ENCODE measurements around the gene CEP97.
"Not testable (repeated sequence)": the region's sequence is repeated elsewhere in the genome, so short reads cannot be mapped to it uniquely, and the experiment has no call there.

Gene CEP97, protein sequence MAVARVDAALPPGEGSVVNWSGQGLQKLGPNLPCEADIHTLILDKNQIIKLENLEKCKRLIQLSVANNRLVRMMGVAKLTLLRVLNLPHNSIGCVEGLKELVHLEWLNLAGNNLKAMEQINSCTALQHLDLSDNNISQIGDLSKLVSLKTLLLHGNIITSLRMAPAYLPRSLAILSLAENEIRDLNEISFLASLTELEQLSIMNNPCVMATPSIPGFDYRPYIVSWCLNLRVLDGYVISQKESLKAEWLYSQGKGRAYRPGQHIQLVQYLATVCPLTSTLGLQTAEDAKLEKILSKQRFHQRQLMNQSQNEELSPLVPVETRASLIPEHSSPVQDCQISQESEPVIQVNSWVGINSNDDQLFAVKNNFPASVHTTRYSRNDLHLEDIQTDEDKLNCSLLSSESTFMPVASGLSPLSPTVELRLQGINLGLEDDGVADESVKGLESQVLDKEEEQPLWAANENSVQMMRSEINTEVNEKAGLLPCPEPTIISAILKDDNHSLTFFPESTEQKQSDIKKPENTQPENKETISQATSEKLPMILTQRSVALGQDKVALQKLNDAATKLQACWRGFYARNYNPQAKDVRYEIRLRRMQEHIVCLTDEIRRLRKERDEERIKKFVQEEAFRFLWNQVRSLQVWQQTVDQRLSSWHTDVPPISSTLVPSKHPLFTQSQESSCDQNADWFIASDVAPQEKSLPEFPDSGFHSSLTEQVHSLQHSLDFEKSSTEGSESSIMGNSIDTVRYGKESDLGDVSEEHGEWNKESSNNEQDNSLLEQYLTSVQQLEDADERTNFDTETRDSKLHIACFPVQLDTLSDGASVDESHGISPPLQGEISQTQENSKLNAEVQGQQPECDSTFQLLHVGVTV

DNA sequence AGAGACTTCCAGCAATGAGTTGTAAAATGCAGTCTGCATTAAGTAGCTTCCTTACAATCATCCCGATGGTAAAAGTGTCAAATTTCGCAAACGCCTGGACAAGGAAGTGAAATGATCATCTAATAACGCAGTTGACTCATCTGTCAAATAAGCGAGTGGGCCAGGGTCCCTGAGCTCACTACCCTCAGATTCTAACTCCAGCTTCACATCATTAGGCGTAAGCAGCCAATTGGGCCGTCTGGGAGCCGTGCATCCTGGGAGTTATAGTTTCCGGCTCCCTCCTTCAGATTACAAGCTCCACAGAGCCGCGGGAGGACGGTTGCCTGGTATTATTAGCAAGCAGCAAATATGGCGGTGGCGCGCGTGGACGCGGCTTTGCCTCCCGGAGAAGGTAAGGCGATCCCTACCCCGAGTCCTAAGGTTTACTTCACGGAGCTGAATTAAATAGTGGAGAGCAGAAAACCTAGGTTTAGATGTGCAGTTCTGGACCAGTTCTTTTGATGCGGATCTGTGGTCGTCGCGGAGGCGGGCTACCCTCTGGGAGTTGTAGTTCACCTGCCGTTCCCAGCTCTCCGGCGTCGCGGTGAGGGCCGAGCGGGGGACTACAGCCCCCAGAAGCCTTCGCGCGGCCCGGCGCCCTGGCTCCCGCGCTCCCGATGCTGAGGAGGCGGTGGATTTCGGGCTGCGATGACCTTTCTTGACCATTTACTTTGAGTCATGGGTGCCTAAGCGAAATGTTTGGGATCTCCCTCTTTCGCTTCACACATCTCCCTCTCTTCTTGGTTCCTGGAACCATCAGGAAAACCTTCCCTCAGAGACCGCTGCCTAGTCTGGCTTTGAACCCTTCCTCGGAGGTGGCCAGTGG lies at the start of gene CEP97:
Gene CEP97 (plus strand): TSS at position 286 of the 865 bp plus-strand sequence. CDS start 63 bp downstream, at position 349.
- peak; percentile 91 to 92 for DNase-seq

DNA sequence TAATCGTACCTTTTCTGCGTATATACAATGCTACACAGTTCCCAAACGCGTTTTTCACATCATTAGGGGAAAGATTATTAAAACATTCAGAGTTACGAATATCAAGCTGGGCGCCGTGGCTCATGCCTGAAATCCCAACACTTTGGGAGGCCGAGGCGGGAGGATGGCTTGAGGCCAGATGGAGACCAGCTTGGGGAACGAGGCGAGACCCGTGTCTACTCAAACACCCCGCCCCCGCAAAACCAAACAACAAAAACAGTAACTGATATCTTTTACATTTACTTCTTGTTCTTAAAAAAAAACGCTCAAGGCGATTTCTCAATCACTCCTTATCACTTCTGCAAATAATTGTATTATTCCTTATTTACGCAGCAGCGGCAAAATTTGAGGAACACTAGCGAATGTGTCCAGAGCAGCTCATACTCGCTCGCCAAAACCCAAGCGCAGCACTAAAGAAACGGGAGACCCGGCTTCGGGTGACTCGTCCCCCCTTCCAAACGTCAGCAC lies 48.7 kb upstream of the CEP97 start:
- DNase-seq = no peak

DNA sequence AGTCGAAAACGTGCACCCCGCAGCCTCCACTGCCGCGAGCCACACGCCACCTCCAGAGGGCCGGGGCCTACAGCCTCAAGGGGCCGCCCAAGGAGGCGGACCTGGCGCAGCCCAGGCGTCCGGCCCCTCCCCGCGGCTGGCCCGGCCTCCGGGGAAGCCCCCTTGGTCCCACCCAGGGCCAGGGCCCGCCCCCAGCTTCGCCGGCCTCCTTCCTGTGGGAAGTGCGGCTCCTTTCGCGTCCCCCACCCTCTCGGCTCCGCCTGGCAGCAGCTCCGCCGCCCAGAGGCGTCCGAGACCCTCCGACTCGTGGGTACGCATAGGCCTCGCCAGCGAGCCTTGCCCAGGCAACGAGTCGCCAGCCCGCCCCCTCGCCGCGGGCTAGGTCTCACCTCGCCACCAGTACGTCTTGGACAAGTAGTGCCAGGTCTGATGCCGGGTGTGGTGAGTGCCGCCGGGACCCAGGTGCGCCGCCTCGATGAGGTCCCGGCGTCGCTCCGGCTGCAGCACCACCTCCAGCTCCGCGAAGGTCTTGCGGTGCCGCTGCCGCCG lies 48.1 kb upstream of the CEP97 start:
- peak; percentile 96 to 97 for DNase-seq

DNA sequence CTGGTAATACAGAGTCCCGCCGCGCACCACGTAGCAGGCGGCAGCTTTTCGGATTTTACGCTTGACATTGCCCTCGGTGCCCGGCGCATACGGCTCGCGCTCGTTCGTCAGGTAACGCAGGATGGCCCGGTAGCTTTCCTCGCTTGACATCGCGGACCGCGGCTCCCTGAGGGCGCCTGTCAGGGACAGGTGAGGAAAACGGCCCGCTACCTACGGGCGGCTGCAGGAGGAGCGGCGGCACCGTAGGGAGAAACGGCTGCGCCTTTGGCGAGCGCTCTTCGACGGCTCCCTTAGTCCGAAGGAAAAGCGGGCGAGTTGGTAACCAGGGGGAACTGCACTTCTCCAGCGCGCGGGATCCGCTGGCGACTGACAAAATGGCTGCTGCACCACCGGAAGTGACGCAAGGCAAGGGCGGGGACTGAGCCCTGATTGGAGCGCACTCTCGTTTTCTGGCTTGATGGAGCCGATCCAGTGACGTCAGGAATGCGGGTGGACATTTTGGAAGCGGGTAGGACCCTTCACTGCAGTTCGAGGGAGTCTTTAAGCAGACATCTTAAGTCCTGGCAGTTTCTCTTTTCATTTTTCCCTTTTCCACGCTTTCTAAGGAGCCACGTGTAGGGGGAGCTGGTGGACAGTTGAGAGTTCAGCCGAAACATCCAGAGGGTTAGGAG lies 47.5 kb upstream of the CEP97 start, which contains the start of gene ZBTB11:
Gene ZBTB11 (minus strand): TSS at position 368 of the 671 bp plus-strand sequence. CDS start 218 bp downstream, at position 150.
- DNase-seq = peak; percentile 100

DNA sequence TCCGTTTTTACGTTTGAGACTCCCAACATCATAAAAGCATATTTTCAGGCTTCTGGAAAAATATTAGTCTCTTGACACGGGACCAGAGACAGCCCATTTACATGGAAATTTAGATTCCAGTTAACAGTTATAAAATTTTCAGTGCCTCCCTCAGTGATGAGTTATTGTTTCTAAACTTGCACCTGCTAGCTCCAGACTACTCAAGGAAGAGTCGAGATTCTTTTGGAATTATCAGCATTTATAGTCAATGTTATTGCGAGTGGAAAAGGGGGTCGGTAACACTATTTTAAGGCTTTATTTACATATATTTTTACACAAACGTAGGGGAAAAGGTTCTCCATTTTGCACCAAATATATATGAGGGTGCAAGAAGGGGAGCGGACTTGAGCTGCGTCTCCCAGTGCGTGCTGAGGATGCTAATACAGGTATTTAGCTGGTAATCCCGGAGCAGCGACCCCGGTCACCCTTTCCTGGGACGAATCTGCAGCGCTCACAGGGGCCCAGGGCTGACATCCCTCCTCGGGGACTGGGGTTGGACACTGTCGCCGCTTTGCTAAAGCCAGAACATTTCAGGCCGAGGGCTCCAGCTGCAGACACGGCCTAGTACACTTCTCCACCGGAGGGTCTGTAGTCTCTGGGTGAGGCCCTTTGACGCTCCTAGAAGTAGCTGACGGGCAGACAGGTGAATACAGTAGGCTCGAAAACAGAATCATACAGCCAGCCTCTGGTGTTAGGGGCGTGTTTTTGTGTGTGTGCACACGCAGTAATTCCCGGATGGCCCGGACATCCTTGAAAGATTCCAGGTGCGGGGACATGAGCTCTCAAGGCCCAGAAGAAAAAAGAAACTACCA lies 46.8 kb upstream of the CEP97 start:
- peak; percentile 43 to 44 for DNase-seq

DNA sequence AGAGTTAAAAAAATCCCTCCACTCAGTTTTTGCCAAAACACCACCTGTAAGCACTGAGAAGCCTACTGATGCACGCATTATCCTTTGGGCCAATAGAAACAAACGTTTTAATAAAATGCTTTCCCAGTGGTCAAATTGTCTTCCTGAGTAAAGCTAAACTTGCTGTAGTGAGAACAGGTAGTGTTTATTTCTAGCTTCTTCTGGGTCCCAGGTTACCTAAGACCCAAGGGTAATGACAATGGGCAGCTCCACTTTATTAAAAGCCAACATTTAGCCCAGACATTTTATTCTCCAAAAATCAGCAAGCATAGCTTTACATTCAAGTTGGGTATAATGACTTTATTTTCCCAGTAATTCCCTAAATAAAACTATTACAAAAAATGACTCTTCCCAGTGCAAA lies 45.6 kb upstream of the CEP97 start:
- not testable (repeated sequence) for DNase-seq

DNA sequence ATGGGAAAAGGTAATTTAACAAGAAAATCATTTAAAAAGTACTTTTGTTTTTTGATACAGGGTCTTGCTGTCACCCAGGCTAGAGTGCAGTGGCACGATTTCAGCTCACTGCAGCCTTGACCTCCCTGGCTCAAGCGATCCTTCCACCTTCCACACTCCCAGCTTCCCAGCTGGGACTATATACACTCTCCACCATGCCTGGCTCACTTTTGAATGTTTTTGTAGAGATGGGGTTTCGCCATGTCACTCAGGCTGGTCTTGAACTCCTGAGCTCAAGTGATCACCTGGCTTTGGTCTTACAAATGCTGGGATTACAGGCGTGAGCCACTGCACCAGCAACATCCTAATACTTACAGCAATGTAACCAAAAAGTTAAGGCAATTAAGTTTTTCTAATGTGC lies 43.9 kb upstream of the CEP97 start:
- DNase-seq = no peak

DNA sequence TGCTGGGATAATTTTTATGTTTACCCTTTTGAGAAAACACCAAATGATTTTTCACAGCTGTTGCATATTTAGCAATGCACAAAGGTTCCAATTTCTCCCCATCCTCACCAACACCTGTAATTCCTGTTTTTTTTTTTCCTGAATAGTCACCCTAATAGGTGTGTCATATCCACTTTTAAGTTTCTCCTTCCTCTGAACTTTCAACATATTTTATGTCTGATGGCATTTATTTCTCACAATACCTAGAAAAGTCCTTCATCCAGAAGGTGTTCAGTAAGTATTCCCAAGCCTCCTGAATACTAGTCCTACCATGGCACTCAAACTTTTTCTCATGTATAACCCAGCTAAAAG lies 39.4 kb upstream of the CEP97 start:
- DNase-seq = no peak

DNA sequence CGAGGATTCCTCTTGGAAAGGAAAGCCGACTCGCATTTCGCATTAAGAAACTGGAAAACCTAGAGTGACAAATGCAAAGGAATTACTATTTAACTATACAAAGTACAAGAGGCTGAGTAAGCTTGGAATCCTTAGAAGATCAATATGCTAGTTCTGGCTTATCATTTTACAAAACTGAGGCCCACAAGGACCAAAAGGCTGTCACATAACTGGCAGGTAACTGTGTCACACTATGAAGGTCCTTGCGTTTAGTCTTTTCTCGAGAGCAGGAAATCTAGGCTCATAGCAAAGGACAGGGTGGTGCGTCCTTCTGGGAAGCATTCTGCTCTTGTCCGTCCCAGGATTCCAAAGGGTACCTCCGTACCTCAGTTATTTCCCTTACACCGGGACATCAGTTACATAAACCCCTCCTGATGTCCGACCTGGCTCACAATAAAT lies 38.5 kb upstream of the CEP97 start:
- DNase-seq = no peak

DNA sequence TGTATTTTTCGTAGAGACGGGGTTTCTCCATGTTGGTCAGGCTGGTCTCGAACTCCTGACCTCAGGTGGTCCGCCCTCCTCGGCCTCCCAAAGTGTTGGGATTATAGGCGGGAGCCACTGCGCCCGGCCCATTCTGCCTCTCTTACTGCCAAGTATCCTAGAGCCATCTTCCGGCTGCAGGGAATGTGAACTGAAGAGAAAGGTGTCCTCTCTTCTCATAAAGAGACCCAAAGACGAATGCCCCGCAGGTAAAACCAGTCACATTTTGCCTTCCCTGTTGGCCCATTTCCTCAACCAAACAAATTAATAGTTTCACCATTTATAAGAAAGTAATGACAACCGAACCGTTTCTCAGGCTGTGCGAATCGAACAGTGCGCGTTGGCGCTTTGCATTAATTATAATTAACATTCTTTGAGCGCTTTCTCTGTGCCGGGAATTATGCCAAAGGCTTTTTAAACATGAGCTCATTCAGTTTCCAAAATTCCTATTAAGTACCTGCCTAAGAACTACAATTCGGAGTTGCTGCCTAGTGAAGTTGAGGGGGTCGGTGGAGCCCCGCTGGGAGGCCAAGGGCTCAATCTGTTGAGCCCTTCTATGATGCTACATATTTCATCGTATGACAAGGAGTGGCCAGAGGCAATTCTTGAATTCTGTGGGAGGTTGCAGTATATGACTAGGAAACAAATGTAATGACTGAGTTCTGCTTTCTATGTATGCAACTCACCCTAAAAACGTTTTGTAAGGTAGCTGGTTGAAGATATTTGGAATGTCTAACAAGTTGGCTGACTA lies 37.1 kb upstream of the CEP97 start:
- no peak for DNase-seq

DNA sequence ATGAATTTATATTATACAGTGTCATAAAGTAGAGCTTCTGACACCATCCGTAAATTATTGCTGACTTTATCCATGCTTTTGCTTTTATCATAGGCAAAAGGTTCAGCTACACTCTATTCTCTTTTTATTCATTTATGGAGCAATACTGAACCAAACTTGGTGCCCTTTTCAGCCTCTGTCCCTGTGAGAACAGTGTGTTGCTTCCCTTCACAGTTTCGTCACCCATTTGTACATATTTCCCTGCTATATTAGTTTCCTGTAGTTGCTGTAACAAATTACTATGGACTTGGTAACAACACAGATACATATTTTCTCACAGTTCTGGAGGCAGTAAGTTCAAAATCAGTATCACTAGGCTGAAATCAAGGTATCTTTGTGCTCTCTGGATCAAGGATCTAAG lies 35.1 kb upstream of the CEP97 start:
- no peak for DNase-seq

DNA sequence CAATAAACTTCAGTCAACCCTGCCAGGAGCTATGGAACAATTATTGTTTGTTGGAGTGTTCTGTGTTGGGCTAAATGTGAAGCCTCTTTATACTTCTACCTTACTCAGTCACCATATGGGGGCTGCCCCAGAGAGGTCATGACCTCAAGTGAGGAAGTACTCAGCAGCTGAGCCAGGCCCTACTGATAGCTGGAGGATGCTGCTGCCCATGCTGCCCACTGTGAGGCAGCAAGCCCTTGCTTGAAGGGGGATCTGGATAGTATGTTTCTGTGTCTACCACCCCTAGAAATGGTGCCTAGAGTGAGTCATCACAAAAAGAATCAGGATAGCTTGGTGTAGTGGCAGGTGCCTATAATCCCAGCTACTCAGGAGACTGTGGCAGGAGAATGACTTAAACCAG lies 33.4 kb upstream of the CEP97 start:
- DNase-seq = peak in 1 of 2 experiments; percentile 28

DNA sequence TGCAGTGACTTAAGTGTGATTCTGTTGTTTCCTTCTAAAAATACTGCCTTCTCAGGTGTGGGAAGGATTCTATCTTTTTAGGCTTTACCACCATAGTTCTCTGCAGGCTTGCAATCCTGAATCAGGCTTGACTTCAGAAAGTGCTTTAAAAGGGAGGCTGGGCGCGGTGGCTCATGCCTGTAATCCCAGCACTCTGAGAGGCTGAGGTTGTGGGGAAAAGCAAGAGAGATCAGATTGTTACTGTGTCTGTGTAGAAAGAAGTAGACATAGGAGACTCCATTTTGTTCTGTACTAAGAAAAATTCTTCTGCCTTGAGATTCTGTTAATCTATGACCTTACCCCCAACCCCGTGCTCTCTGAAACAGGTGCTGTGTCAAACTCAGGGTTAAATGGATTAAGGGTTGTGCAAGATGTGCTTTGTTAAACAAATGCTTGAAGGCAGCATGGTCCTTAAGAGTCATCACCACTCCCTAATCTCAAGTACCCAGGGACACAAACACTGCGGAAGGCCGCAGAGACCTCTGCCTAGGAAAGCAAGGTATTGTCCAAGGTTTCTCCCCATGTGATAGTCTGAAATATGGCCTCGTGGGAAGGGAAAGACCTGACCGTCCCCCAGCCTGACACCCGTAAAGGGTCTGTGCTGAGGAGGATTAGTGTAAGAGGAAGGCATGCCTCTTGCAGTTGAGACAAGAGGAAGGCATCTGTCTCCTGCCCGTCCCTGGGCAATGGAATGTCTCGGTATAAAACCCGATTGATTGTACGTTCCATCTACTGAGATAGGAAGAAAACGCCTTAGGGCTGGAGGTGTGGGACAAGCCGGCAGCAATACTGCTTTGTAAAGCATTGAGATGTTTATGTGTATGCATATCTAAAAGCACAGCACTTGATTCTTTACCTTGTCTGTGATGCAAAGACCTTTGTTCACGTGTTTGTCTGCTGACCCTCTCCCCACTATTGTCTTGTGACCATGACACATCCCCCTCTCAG lies 32.4 kb upstream of the CEP97 start:
- DNase-seq = not testable (repeated sequence)

DNA sequence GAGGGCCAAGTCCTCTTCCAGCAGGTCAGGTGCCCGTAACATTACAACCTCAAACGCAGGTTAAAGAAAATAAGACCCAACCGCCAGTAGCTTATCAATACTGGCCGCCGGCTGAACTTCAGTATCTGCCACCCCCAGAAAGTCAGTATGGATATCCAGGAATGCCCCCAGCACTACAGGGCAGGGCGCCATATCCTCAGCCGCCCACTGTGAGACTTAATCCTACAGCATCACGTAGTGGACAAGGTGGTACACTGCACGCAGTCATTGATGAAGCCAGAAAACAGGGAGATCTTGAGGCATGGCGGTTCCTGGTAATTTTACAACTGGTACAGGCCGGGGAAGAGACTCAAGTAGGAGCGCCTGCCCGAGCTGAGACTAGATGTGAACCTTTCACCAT lies 30.9 kb upstream of the CEP97 start:
- DNase-seq = peak; percentile 54 to 57

DNA sequence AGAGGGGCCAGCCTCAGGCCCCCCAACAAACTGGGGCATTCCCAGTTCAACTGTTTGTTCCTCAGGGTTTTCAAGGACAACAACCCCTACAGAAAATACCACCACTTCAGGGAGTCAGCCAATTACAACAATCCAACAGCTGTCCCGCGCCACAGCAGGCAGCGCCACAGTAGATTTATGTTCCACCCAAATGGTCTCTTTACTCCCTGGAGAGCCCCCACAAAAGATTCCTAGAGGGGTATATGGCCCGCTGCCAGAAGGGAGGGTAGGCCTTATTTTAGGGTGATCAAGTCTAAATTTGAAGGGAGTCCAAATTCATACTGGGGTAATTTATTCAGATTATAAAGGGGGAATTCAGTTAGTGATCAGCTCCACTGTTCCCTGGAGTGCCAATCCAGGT lies 29.6 kb upstream of the CEP97 start:
- DNase-seq = not testable (repeated sequence)

DNA sequence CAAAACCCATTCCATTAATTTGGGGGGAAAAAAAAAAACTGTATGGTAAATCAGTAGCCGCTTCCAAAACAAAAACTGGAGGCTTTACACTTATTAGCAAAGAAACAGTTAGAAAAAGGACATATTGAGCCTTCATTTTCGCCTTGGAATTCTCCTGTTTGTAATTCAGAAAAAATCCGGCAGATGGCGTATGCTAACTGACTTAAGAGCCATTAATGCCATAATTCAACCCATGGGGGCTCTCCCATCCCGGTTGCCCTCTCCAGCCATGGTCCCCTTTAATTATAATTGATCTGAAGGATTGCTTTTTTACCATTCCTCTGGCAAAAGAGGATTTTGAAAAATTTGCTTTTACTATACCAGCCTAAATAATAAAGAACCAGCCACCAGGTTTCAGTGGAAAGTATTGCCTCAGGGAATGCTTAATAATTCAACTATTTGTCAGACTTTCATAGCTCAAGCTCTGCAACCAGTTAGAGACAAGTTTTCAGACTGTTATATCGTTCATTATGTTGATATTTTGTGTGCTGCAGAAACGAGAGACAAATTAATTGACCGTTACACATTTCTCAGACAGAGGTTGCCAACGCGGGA lies 28.5 kb upstream of the CEP97 start:
- DNase-seq = peak in 1 of 2 experiments; percentile 30

DNA sequence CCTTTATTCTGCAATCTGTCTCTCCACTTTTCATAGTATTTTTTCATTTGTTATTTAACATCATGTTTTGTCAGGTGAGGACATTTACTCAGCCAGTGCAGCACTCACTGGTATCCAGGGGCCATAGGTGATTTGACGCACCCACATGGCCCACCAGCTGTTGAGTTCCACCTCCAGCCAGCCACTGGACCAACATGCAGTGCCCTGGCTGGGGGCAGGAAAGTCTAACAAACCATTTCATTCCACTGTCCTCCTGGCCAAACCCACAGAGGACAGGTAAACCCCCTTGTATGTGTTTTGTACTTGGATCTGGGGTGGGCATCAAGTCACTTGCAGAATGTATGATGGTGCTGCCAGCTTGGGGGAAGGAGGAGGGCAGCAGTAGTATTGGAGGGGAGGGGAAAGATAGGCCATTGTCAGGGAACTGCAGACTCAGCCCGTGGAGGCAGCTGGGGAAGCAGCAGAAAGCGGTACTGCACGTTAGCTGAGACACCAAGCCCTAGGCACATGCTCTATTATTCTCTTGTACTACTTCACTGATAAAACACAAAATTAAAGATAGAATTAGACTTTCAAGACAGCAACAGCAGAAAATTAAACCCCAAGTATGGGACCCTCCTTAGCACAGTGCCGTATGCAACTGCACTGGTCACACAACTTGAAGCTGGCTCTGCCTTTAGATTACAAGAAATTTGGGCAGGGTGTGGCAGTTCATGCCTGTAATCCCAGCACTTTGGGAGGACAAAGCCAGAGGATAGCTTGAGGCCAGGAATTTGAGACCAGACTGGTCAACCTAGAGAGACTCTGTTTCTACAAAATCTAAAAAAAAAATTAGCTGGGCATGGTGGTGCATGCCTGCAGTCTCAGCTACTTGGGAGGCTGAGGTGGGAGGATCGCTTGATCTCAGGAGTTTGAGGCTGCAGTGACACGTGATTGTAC lies 22.4 kb upstream of the CEP97 start:
- no peak for DNase-seq

Data from activated T-cell treated with anti-CD3 and anti-CD28 coated beads, Interleukin-2, amount 50 U/mL, for 48 hours (primary cell).